GM18507 (cell line): ENCODE measurements around the gene RHOXF1.
"Not testable (repeated sequence)": the region's sequence is repeated elsewhere in the genome, so short reads cannot be mapped to it uniquely, and the experiment has no call there.

Experiments used
- DNase-seq: peaks from one replicate; pipeline ENCODE4 v3.0.0; 2011; ENCODE audit warnings: low read depth; ENCODE audit not compliant: insufficient read length; ENCODE audit errors: extremely low spot score
- FAIRE-seq: peaks from 2 replicates; lab custom pipeline; 2011; peaks lifted over from hg19 to GRCh38; lab: Jason Lieb, UNC

RHOXF1 gene

GRCh38 chrX:120115438-120115963 lies at the start of gene RHOXF1:
RHOXF1 (minus strand) TSS chrX:120115913; CDS start chrX:120115862, 51 bp downstream.
- no peak for FAIRE-seq
- DNase-seq = no peak

GRCh38 chrX:120159086-120159485 lies 43.4 kb upstream of the RHOXF1 start:
- not testable (repeated sequence) for DNase-seq, FAIRE-seq

- not testable (repeated sequence) for FAIRE-seq, DNase-seq
These were observed 42.6 kb upstream of the RHOXF1 start, which contains the start of gene RHOXF2 for GRCh38 chrX:120158313-120158712. RHOXF2 (plus strand) TSS chrX:120158613; CDS start chrX:120158751, 138 bp downstream.

- not testable (repeated sequence) for DNase-seq
- FAIRE-seq = peak; percentile 100
These were observed 34.5 kb upstream of the RHOXF1 start for GRCh38 chrX:120150109-120150744.

GRCh38 chrX:120147537-120147936 lies 31.8 kb upstream of the RHOXF1 start:
- DNase-seq (no peak), FAIRE-seq (no peak)

- not testable (repeated sequence) for FAIRE-seq, DNase-seq
These were observed 30.6 kb upstream of the RHOXF1 start for GRCh38 chrX:120146323-120146722.

- DNase-seq = no peak
These were observed 29.7 kb upstream of the RHOXF1 start for GRCh38 chrX:120145295-120145925.

GRCh38 chrX:120144178-120144844 lies 28.6 kb upstream of the RHOXF1 start:
- FAIRE-seq (no peak), DNase-seq (no peak)

More at GRCh38 chrX:120145295-120145925, 29.7 kb upstream of the RHOXF1 start:
- FAIRE-seq = no peak

- no peak for DNase-seq
- FAIRE-seq = no peak
These were observed 24.7 kb upstream of the RHOXF1 start for GRCh38 chrX:120140293-120140981.

- FAIRE-seq = no peak
- no peak for DNase-seq
These were observed 21.7 kb upstream of the RHOXF1 start for GRCh38 chrX:120137439-120137838.

- FAIRE-seq = no peak
These were observed 21.1 kb upstream of the RHOXF1 start for GRCh38 chrX:120136840-120137239.

GRCh38 chrX:120136128-120136527 lies 20.4 kb upstream of the RHOXF1 start:
- DNase-seq = no peak
- no peak for FAIRE-seq

More at GRCh38 chrX:120136840-120137239, 21.1 kb upstream of the RHOXF1 start:
- DNase-seq = no peak

GRCh38 chrX:120128306-120128846 lies 12.7 kb upstream of the RHOXF1 start:
- not testable (repeated sequence) for DNase-seq, FAIRE-seq

GRCh38 chrX:120125444-120125843 lies 9.7 kb upstream of the RHOXF1 start:
- FAIRE-seq (no peak), DNase-seq (no peak)

- FAIRE-seq (no peak), DNase-seq (no peak)
These were observed 4.5 kb upstream of the RHOXF1 start for GRCh38 chrX:120120223-120120622.

GRCh38 chrX:120111611-120112010 lies 4.1 kb downstream of the RHOXF1 start:
- FAIRE-seq (peak; percentile 31), DNase-seq (no peak)

GRCh38 chrX:120109378-120109777 lies 6.3 kb downstream of the RHOXF1 start:
- no peak for DNase-seq
- FAIRE-seq = no peak

GRCh38 chrX:120104707-120105106 lies 11.0 kb downstream of the RHOXF1 start:
- not testable (repeated sequence) for FAIRE-seq, DNase-seq

- not testable (repeated sequence) for DNase-seq, FAIRE-seq
These were observed 14.7 kb downstream of the RHOXF1 start for GRCh38 chrX:120101057-120101456.
